Endodermal cell (in vitro differentiated cells): Measurements from ENCODE around the gene CAPNS1. TPM values are rescaled to one million over a fixed set of nuclear protein-coding genes. Genes with fewer than 3 reads are reported as not detected.
A peak's percentile ranks its signal among the peaks of the same experiment; 100 is the strongest.

Experiments used
- DNase-seq: peaks from one replicate; pipeline ENCODE4 v3.0.0-alpha.2; 2017
- H3K27ac ChIP-seq: 2 replicates; pipeline ENCODE4 v1.5.1; 2013; ENCODE audit warnings: mild to moderate bottlenecking, low read depth, low read length, moderate library complexity
- H3K27me3 ChIP-seq: 2 replicates; pipeline ENCODE4 v1.6.1; 2013; ENCODE audit warnings: mild to moderate bottlenecking, low read length, moderate library complexity; ENCODE audit not compliant: insufficient read depth, control insufficient read depth, poor library complexity, severe bottlenecking
- H3K36me3 ChIP-seq: 2 replicates; pipeline ENCODE4 v1.7.0; 2013; ENCODE audit warnings: mild to moderate bottlenecking, low read length, moderate library complexity; ENCODE audit not compliant: control insufficient read depth, insufficient read depth
- H3K4me1 ChIP-seq: one replicate; pipeline ENCODE4 v1.7.0; 2013; ENCODE audit warnings: low read length; ENCODE audit not compliant: control insufficient read depth, insufficient read depth
- H3K4me3 ChIP-seq: 2 replicates; pipeline ENCODE4 v1.5.1; 2013; ENCODE audit warnings: mild to moderate bottlenecking, low read length, moderate library complexity
- H3K9ac ChIP-seq: 2 replicates; pipeline ENCODE4 v1.6.1; 2013; ENCODE audit warnings: mild to moderate bottlenecking, low read length, moderate library complexity; ENCODE audit not compliant: poor library complexity, severe bottlenecking; ENCODE audit errors: extremely low read depth
- H3K9me3 ChIP-seq: 2 replicates; pipeline ENCODE4 v1.6.1; 2013; ENCODE audit warnings: mild to moderate bottlenecking, low read length, moderate library complexity; ENCODE audit not compliant: control insufficient read depth
- H3K27ac Mint-ChIP-seq: 2 replicates; pipeline ENCODE4 v1.8.0; 2020; ENCODE audit warnings: mixed read lengths
- H3K27me3 Mint-ChIP-seq: 2 replicates; pipeline ENCODE4 v1.8.0; 2021; ENCODE audit warnings: mild to moderate bottlenecking, mixed read lengths; ENCODE audit not compliant: insufficient read depth
- H3K36me3 Mint-ChIP-seq: 2 replicates; pipeline ENCODE4 v1.8.0; 2020; ENCODE audit warnings: low read depth, mixed read lengths
- H3K4me1 Mint-ChIP-seq: 2 replicates; pipeline ENCODE4 v1.8.0; 2020; ENCODE audit warnings: mixed read lengths
- H3K4me3 Mint-ChIP-seq: 2 replicates; pipeline ENCODE4 v1.8.0; 2020; ENCODE audit warnings: mild to moderate bottlenecking, moderate library complexity, mixed read lengths
- H3K9me3 Mint-ChIP-seq: 2 replicates; pipeline ENCODE4 v1.8.0; 2020; ENCODE audit warnings: mild to moderate bottlenecking, mixed read lengths
- WGBS, 2 experiments: methylation state at CpG; one replicate each; pipeline versions ENCODE4 v1.1.5 to v1.1.7; 2013; ENCODE audit warnings: missing lambda C conversion rate in 2 of 2, mixed read lengths in 1 of 2; ENCODE audit not compliant: insufficient coverage in 1 of 2, insufficient read length in 1 of 2; 5-methylcytosine and 5-hydroxymethylcytosine counted together
- total RNA-seq, 2 donors: library from RNA; stranded (reverse); fragmentation: NEBNext Ultra II Directional in 1 of 2; extraction: Animal tissue kit (Norgen Biotek cat#: 25700) in 1 of 2; gene quantifications; 2 replicates in 1 of 2; 3 replicates in 1 of 2; pipeline ENCODE4 v1.2.1, GENCODE V29; 2021
- TF ChIP-seq, protein P1 (sequence below): fragments of 200-600 bp; sonication (generic); conservative IDR thresholded peaks from 2 replicates; pipeline ENCODE4 v1.5.0; 2021; ENCODE audit warnings: antibody characterized with exemption, mild to moderate bottlenecking

CAPNS1 gene
- total RNA-seq, 2 donors from 2014 or later, result 633 to 714 TPM

DNA sequence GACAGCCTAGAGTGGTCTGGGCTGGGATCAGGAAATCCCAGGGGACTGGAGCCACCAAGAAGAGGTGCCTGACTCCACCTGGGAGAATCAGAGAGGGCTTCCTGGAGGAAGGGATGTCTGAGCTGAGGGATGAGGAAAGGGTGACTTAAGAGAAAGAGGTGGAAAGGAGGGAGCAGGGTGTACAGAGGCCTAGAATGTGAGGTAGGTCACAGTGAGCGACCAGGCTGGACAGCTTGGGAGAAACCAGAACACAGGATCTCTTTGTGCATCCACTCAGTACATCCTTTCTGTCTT, 23.6 kb upstream of the CAPNS1 start:
- Mint-ChIP-seq H3K36me3 (peaks cover 47% of the 10 kb centered on the region), H3K27me3 (no peaks in the 10 kb centered on the region), H3K4me3 (peak overlapping the region; percentile 94), H3K27ac (no peak overlapping the region), H3K4me1 (peaks cover 19% of the 10 kb centered on the region), H3K9me3 (no peaks in the 10 kb centered on the region)
- Histone ChIP-seq H3K9ac (peak overlapping the region; percentile 2), H3K9me3 (no peaks in the 10 kb centered on the region), H3K36me3 (peaks cover 43% of the 10 kb centered on the region), H3K27me3 (no peaks in the 10 kb centered on the region), H3K4me3 (peak overlapping the region; percentile 97), H3K4me1 (no peaks in the 10 kb centered on the region), H3K27ac (no peak overlapping the region)
- no peak for DNase-seq
- WGBS, 2 experiments, result 93 to 100% methylated on average over 1 of the region's 1 CpG
- TF ChIP-seq, protein P1, sequence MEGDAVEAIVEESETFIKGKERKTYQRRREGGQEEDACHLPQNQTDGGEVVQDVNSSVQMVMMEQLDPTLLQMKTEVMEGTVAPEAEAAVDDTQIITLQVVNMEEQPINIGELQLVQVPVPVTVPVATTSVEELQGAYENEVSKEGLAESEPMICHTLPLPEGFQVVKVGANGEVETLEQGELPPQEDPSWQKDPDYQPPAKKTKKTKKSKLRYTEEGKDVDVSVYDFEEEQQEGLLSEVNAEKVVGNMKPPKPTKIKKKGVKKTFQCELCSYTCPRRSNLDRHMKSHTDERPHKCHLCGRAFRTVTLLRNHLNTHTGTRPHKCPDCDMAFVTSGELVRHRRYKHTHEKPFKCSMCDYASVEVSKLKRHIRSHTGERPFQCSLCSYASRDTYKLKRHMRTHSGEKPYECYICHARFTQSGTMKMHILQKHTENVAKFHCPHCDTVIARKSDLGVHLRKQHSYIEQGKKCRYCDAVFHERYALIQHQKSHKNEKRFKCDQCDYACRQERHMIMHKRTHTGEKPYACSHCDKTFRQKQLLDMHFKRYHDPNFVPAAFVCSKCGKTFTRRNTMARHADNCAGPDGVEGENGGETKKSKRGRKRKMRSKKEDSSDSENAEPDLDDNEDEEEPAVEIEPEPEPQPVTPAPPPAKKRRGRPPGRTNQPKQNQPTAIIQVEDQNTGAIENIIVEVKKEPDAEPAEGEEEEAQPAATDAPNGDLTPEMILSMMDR, result no peak

DNA sequence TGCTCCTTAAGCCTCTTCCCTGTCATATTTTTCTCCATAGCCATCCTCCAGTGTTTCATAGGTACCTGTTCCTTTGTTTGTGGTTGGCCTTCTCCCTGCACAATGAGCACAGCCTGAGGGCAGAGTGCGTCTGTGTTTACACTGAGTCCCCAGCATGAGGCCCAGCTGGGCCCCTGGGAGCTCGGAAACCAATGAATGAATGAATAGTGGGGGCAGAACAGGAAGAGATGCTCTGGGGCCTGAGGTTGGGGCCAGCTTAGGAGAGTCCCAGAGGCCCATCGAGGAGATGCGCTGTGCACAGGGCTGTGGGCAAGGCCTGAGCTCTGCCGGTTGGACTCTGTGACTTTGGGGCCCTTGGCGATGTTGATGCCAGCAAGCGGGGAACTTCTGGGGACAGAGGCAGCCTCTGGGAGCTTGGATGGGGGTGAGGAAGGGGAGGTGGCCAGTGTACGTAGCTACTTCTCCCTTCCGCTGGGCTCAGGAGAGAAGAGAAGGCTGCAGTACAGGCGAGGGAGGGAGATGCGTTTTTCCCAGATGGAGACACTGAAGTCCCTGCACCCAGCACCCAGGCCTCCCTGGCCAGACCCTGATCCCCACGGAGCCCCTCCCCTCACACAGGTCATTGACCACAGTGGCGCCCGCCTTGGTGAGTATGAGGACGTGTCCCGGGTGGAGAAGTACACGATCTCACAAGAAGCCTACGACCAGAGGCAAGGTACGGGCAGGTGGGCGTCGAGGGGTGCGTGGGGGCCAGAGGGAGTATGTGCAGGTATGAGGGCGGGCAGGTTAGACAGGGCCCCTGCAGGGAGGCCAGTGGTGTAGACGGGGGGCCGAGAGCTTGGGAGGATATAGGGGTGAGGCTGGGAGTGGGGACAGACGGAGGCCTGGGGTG, 19.5 kb upstream of the CAPNS1 start:
- no peak overlapping the region for H3K4me3 Mint-ChIP-seq
- no peak overlapping the region for H3K9ac ChIP-seq

DNA sequence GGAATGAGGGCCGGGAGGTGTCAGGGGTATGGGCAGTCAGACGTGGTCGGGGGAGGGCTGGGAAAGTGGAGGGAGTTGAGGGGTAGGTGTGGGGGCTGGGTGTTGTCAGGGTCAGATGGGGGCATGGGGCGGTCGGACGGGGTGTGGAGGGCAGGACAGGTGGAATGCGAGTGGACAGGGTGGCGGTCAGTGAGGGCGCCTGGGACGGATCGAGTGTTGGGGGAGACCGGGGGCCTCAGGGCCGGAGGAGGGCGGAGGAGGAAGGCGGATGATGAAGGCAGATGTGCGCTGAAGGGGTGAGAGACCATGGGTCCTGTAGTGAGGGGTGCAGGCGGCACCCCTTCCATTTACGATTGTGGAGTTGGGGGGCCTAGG, 18.9 kb upstream of the CAPNS1 start:
- H3K9ac ChIP-seq, result no peak overlapping the region
- H3K4me3 ChIP-seq, result no peak overlapping the region
- Mint-ChIP-seq H3K27ac (no peak overlapping the region), H3K4me1 (peaks cover 10% of the 10 kb centered on the region), H3K4me3 (no peak overlapping the region), H3K36me3 (peaks cover 66% of the 10 kb centered on the region), H3K27me3 (no peaks in the 10 kb centered on the region), H3K9me3 (no peaks in the 10 kb centered on the region)
- H3K27me3 ChIP-seq, result no peaks in the 10 kb centered on the region
- no peaks in the 10 kb centered on the region for H3K4me1 ChIP-seq
- TF ChIP-seq, protein P1, result no peak
- no peak overlapping the region for H3K27ac ChIP-seq
- 95 to 100% methylated on average over 11 to 18 of the region's 18 CpGs for WGBS, 2 experiments
- peaks cover 63% of the 10 kb centered on the region for H3K36me3 ChIP-seq
- DNase-seq, result no peak
- no peaks in the 10 kb centered on the region for H3K9me3 ChIP-seq

More for the DNA sequence above, 19.5 kb upstream of the CAPNS1 start:
- Mint-ChIP-seq H3K27ac (no peak overlapping the region), H3K9me3 (no peaks in the 10 kb centered on the region), H3K36me3 (peaks cover 60% of the 10 kb centered on the region), H3K4me1 (peaks cover 10% of the 10 kb centered on the region), H3K27me3 (no peaks in the 10 kb centered on the region)
- Histone ChIP-seq H3K9me3 (no peaks in the 10 kb centered on the region), H3K4me3 (no peak overlapping the region), H3K4me1 (no peaks in the 10 kb centered on the region), H3K27ac (peak overlapping the region; percentile 32), H3K36me3 (peaks cover 57% of the 10 kb centered on the region), H3K27me3 (no peaks in the 10 kb centered on the region)
- DNase-seq, result no peak
- 87 to 92% methylated on average over 13 to 26 of the region's 26 CpGs for WGBS, 2 experiments
- TF ChIP-seq, protein P1, result no peak
